Mucosa of rectum (tissue), 2 donors: Measurements from ENCODE around the gene MYH14.
"Not testable (repeated sequence)": the region's sequence is repeated elsewhere in the genome, so short reads cannot be mapped to it uniquely, and the experiment has no call there.

Experiments
- H3K27ac ChIP-seq, 2 donors: one replicate each; pipeline ENCODE4 v1.7.0; 2013; ENCODE audit warnings: inconsistent platforms in 2 of 2, low read depth in 2 of 2, low read length in 2 of 2
- H3K27me3 ChIP-seq, 2 donors: one replicate each; pipeline ENCODE4 v1.7.0; 2013; ENCODE audit warnings: low read length in 2 of 2; ENCODE audit not compliant: control insufficient read depth in 2 of 2, insufficient read depth in 2 of 2
- H3K36me3 ChIP-seq, 2 donors: one replicate each; pipeline ENCODE4 v1.7.0; 2013; ENCODE audit warnings: low read length in 2 of 2; ENCODE audit not compliant: control insufficient read depth in 2 of 2, insufficient read depth in 2 of 2
- H3K4me1 ChIP-seq, 2 donors: one replicate each; pipeline ENCODE4 v1.7.0; 2013; ENCODE audit warnings: low read length in 2 of 2, mild to moderate bottlenecking in 1 of 2; ENCODE audit not compliant: control insufficient read depth in 2 of 2, insufficient read depth in 2 of 2
- H3K4me3 ChIP-seq, 2 donors: one replicate each; pipeline ENCODE4 v1.7.0; 2013; ENCODE audit warnings: low read length in 2 of 2
- H3K9ac ChIP-seq, 2 donors: one replicate each; pipeline ENCODE4 v1.7.0; 2013; ENCODE audit warnings: low read length in 2 of 2, low read depth in 1 of 2, mild to moderate bottlenecking in 1 of 2
- H3K9me3 ChIP-seq, 2 donors: one replicate each; pipeline ENCODE4 v1.7.0; 2013; ENCODE audit warnings: low read length in 2 of 2; ENCODE audit not compliant: control insufficient read depth in 2 of 2
- donor health status: healthy.
- donor health status: Normal muscosa, but diverticular disease.

The MYH14 gene

DNA sequence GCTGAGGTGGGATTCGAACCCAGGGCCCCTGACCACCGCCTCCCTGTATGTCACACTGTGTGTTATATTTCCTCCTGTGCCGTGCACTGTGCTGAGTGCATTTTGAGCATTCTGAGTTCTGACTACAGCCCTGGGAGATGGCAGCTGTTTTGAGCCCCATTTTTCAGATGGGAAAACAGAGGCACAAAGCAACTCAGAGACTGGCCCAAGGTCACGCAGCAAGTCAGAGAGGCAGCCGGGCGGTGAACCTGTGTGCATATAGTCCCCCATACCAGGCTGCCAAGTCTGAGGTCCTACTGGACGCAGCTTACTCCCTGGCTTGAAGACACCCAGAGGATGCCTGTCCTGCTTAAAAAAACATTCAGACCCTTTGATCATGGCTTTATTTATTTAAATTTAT lies 17.7 kb downstream of the MYH14 start:
- Histone ChIP-seq H3K4me1 (no peaks in the 10 kb centered on the region), H3K27me3 (no peaks in the 10 kb centered on the region), H3K4me3 (no peak overlapping the region), H3K9ac (no peak overlapping the region), H3K36me3 (peaks cover 37 to 40% of the 10 kb centered on the region in 2 donors), H3K9me3 (no peaks in the 10 kb centered on the region), H3K27ac (no peak overlapping the region)

DNA sequence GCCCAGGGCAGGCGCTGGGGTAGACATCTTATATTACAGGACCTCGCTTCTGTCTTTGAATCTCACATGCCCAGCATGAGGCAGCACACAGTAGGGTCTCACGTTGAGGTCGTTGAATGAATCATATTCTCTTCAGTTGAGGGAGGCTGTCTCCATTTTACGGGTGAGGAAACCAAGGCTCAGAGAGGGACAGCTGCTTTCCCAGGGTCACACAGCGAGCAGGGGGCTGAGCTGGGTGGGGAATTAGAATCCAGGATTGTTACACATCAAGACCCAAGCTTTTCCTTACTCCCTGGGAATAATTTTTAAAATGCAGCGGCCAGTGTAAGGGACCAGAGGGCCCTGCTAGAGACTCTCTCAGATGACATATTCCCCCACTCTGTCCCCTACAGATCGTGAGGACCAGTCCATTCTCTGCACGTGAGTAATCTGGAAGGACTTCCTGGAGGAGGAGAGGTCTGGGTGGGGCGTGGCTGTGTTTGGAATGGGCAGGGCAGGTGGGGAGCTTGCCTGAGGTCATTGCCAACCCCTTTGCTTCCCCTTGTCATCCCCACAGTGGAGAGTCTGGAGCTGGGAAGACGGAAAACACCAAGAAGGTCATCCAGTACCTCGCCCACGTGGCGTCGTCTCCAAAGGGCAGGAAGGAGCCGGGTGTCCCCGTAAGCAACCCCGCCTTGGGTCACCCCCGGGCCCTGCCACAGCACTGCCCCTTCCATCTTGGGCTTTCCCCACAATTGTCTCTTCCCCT lies 19.4 kb downstream of the MYH14 start:
- Histone ChIP-seq H3K9me3 (no peaks in the 10 kb centered on the region), H3K27me3 (no peaks in the 10 kb centered on the region), H3K9ac (no peak overlapping the region), H3K27ac (no peak overlapping the region), H3K36me3 (peaks cover 33 to 37% of the 10 kb centered on the region in 2 donors), H3K4me1 (no peaks in the 10 kb centered on the region), H3K4me3 (no peak overlapping the region)

GRCh38 chr19:50223439-50223716 lies 20.0 kb downstream of the MYH14 start:
- no peak overlapping the region for H3K27ac ChIP-seq
- H3K36me3 ChIP-seq, result peaks cover 33 to 39% of the 10 kb centered on the region in 2 donors
- H3K27me3 ChIP-seq, result no peaks in the 10 kb centered on the region
- no peak overlapping the region for H3K4me3 ChIP-seq
- H3K9ac ChIP-seq, result no peak overlapping the region
- no peaks in the 10 kb centered on the region for H3K4me1 ChIP-seq
- no peaks in the 10 kb centered on the region for H3K9me3 ChIP-seq

DNA sequence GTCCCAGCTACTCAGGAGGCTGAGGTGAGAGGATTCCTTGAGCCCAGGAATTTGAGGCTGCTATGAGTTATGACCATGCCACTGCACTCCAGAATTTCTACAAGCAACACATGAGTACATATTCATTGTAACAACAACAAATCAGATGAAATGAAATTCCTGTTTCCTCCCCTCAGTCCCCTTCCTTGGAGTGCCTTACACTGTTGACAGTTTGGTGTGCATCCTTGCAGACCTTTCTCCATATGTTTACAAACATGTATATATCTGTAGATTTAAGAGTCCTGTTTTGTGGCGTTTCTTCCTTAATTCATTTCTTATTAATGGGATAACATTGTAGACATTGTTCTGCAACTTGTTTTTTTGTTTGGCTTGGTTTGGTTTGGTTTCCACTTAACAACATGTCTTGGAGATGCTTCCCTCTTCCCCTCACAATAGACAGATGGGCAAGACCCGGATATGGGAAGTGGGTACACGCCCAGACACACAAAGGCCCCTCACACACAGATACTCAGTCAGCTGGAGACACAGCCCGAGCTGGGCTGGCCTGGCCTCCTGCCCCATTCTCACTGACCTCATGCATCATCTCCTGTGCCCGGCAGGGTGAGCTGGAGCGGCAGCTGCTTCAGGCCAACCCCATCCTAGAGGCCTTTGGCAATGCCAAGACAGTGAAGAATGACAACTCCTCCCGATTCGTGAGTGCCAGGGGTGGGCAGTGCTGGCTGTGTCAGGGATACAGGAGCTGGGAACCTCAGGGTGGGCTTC lies 21.7 kb downstream of the MYH14 start:
- no peak overlapping the region for H3K9ac ChIP-seq
- H3K36me3 ChIP-seq, result peaks cover 38 to 48% of the 10 kb centered on the region in 2 donors
- no peaks in the 10 kb centered on the region for H3K9me3 ChIP-seq
- H3K4me1 ChIP-seq, result no peaks in the 10 kb centered on the region
- H3K27me3 ChIP-seq, result no peaks in the 10 kb centered on the region
- no peak overlapping the region for H3K27ac ChIP-seq
- no peak overlapping the region for H3K4me3 ChIP-seq

GRCh38 chr19:50226536-50226935 lies 23.1 kb downstream of the MYH14 start:
- Histone ChIP-seq H3K4me1 (no peaks in the 10 kb centered on the region), H3K27ac (no peak overlapping the region), H3K9me3 (no peaks in the 10 kb centered on the region), H3K27me3 (no peaks in the 10 kb centered on the region), H3K9ac (no peak overlapping the region), H3K36me3 (peaks cover 43 to 54% of the 10 kb centered on the region in 2 donors), H3K4me3 (no peak overlapping the region)

GRCh38 chr19:50228153-50228552 lies 24.7 kb downstream of the MYH14 start:
- not testable (repeated sequence) for H3K9ac ChIP-seq, H3K27me3 ChIP-seq, H3K27ac ChIP-seq, H3K9me3 ChIP-seq, H3K4me1 ChIP-seq, H3K4me3 ChIP-seq
- peaks cover 45 to 52% of the 10 kb centered on the region in 2 donors for H3K36me3 ChIP-seq

- H3K27me3 ChIP-seq, result no peaks in the 10 kb centered on the region
- no peak overlapping the region for H3K4me3 ChIP-seq
- H3K9ac ChIP-seq, result no peak overlapping the region
- no peaks in the 10 kb centered on the region for H3K9me3 ChIP-seq
- H3K27ac ChIP-seq, result no peak overlapping the region
- peaks cover 24 to 41% of the 10 kb centered on the region in 2 donors for H3K36me3 ChIP-seq
- H3K4me1 ChIP-seq, result no peaks in the 10 kb centered on the region
Measured at GRCh38 chr19:50230379-50231351, 27.2 kb downstream of the MYH14 start.

DNA sequence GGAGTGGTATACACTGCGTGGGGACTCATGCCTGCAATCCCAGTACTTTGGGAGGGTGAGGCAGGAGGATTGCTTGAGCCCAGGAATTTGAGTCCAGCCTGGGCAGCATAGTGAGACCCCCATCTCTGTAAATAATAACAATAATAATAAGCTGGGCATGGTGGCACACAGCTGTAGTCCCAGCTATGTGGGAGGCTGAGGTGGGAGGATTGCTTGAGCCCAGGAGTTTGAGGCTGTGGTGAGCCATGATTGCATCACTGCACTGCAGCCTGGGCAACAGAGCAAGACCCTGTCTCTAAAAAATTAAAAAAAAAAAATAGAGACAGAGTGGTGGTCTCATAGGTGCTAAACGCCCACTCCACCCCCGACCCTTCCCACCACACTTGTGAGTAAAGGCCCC lies 28.0 kb downstream of the MYH14 start:
- not testable (repeated sequence) for H3K9me3 ChIP-seq, H3K27me3 ChIP-seq, H3K4me1 ChIP-seq, H3K4me3 ChIP-seq, H3K27ac ChIP-seq, H3K9ac ChIP-seq
- peaks cover 26 to 41% of the 10 kb centered on the region in 2 donors for H3K36me3 ChIP-seq

GRCh38 chr19:50231821-50232220 lies 28.4 kb downstream of the MYH14 start:
- Histone ChIP-seq H3K4me3 (no peak overlapping the region), H3K36me3 (peaks cover 28 to 41% of the 10 kb centered on the region in 2 donors), H3K27ac (no peak overlapping the region), H3K4me1 (no peaks in the 10 kb centered on the region), H3K27me3 (no peaks in the 10 kb centered on the region), H3K9ac (no peak overlapping the region), H3K9me3 (no peaks in the 10 kb centered on the region)

GRCh38 chr19:50232600-50232999 lies 29.2 kb downstream of the MYH14 start:
- no peaks in the 10 kb centered on the region for H3K27me3 ChIP-seq
- no peak overlapping the region for H3K9ac ChIP-seq
- no peaks in the 10 kb centered on the region for H3K9me3 ChIP-seq
- H3K27ac ChIP-seq, result no peak overlapping the region
- H3K36me3 ChIP-seq, result peaks cover 30 to 41% of the 10 kb centered on the region in 2 donors
- H3K4me1 ChIP-seq, result no peaks in the 10 kb centered on the region
- no peak overlapping the region for H3K4me3 ChIP-seq
